MCF 10A (cell line): ENCODE results near the gene PARVB. TPM values are rescaled to one million over a fixed set of nuclear protein-coding genes. Genes with fewer than 3 reads are reported as not detected.

Source experiments
- BruUV-seq: library from RNA; stranded (reverse); fragments of 400-500 nt; replicated peaks from 2 replicates; lab custom pipeline; 2021; lab: Mats Ljungman, UMichigan
- CTCF ChIA-PET: fragments of 300-600 bp; sonication (Branson Sonifier 250); formaldehyde crosslinking; extraction: SDS; loops from one replicate; lab custom pipeline; 2021; ENCODE audit warnings: antibody characterized with exemption, inconsistent platforms; lab: Yijun Ruan, JAX
- POLR2A ChIA-PET: fragments of 300-600, 350-650 bp; sonication (Branson Sonifier 250); formaldehyde crosslinking; extraction: SDS; loops from one replicate; lab custom pipeline; 2020; ENCODE audit warnings: antibody characterized with exemption, inconsistent platforms; lab: Yijun Ruan, JAX
- DNase-seq: peaks from one replicate; pipeline ENCODE4 v3.0.0-alpha.2; 2018; ENCODE audit not compliant: unreplicated experiment
- H3K27ac Mint-ChIP-seq: one replicate; pipeline ENCODE4 v1.8.0; 2022; ENCODE audit warnings: mild to moderate bottlenecking, low read depth, mixed read lengths; ENCODE audit not compliant: unreplicated experiment
- H3K27me3 Mint-ChIP-seq: one replicate; pipeline ENCODE4 v1.8.0; 2022; ENCODE audit warnings: mixed read lengths; ENCODE audit not compliant: insufficient read depth, unreplicated experiment
- H3K36me3 Mint-ChIP-seq: one replicate; pipeline ENCODE4 v1.8.0; 2022; ENCODE audit warnings: mild to moderate bottlenecking, moderate library complexity, mixed read lengths; ENCODE audit not compliant: insufficient read depth, unreplicated experiment
- H3K4me1 Mint-ChIP-seq: one replicate; pipeline ENCODE4 v1.8.0; 2022; ENCODE audit warnings: mixed read lengths; ENCODE audit not compliant: insufficient read depth, unreplicated experiment
- H3K4me3 Mint-ChIP-seq: one replicate; pipeline ENCODE4 v1.8.0; 2022; ENCODE audit warnings: mild to moderate bottlenecking, moderate library complexity, mixed read lengths; ENCODE audit not compliant: unreplicated experiment
- H3K9me3 Mint-ChIP-seq: one replicate; pipeline ENCODE4 v1.8.0; 2022; ENCODE audit warnings: mixed read lengths; ENCODE audit not compliant: unreplicated experiment
- CTCF ChIP-seq: fragments of 200-600 bp; IDR thresholded peaks from one replicate; pipeline ENCODE4 v1.8.0; 2022; ENCODE audit warnings: antibody characterized with exemption, mild to moderate bottlenecking; ENCODE audit not compliant: unreplicated experiment
- intact Hi-C: fragments of 100-400 bp; cut with micrococcal nuclease; formaldehyde crosslinking; loops from 2 replicates; pipeline ENCODE4 v1.14.1; 2022
- total RNA-seq: library from RNA; stranded (reverse); gene quantifications from 2 replicates; pipeline ENCODE4 v1.2.3, GENCODE V29; 2022

The PARVB gene
- total RNA-seq, 1 experiment from 2014 or later = 26.0 TPM

GRCh38 chr22:44172370-44173108 lies 148.4 kb downstream of the PARVB start:
- H3K27ac Mint-ChIP-seq = no peak overlapping the region
- BruUV-seq = no TSS peak
- intact Hi-C loops = no loop called here
- peak; percentile 28 for DNase-seq
- TF ChIP-seq CTCF = no peak
- H3K4me1 Mint-ChIP-seq = no peaks in the 10 kb centered on the region
- no peaks in the 10 kb centered on the region for H3K9me3 Mint-ChIP-seq
- peaks cover 5% of the 10 kb centered on the region for H3K36me3 Mint-ChIP-seq
- H3K27me3 Mint-ChIP-seq = peaks cover 26% of the 10 kb centered on the region
- ChIA-PET POLR2A (no interaction called here), CTCF (interaction anchor here (0.6 kb wide), 2 partner anchors 89 to 107 kb away, joined by 3 read pairs; no protein-coding TSS in a partner anchor)
- H3K4me3 Mint-ChIP-seq = no peak overlapping the region

GRCh38 chr22:44173154-44173553 lies 149.1 kb downstream of the PARVB start:
- BruUV-seq = no TSS peak
- no peaks in the 10 kb centered on the region for H3K9me3 Mint-ChIP-seq
- no peak for TF ChIP-seq CTCF
- no peak overlapping the region for H3K27ac Mint-ChIP-seq
- POLR2A ChIA-PET = no interaction called here
- H3K36me3 Mint-ChIP-seq = peaks cover 5% of the 10 kb centered on the region
- intact Hi-C loops = no loop called here
- H3K4me3 Mint-ChIP-seq = no peak overlapping the region
- peaks cover 32% of the 10 kb centered on the region for H3K27me3 Mint-ChIP-seq
- no peak for DNase-seq
- CTCF ChIA-PET = interaction anchor here (0.6 kb wide), 2 partner anchors 90 to 106 kb away, joined by 3 read pairs; no protein-coding TSS in a partner anchor
- H3K4me1 Mint-ChIP-seq = no peaks in the 10 kb centered on the region

- ChIA-PET CTCF (no interaction called here), POLR2A (no interaction called here)
- no TSS peak for BruUV-seq
- no peaks in the 10 kb centered on the region for H3K9me3 Mint-ChIP-seq
- H3K27me3 Mint-ChIP-seq = peaks cover 51% of the 10 kb centered on the region
- H3K27ac Mint-ChIP-seq = no peak overlapping the region
- no peak overlapping the region for H3K4me3 Mint-ChIP-seq
- H3K4me1 Mint-ChIP-seq = no peaks in the 10 kb centered on the region
- DNase-seq = no peak
- peaks cover 5% of the 10 kb centered on the region for H3K36me3 Mint-ChIP-seq
- no peak for TF ChIP-seq CTCF
- intact Hi-C loops = no loop called here
Measured at GRCh38 chr22:44175676-44176075, 151.6 kb downstream of the PARVB start.

GRCh38 chr22:44179196-44179988 lies 155.3 kb downstream of the PARVB start:
- TF ChIP-seq CTCF = no peak
- CTCF ChIA-PET = interaction anchor here (1.3 kb wide), 1 partner anchor 11 kb away, joined by 12 read pairs; no protein-coding TSS in a partner anchor
- no peak overlapping the region for H3K27ac Mint-ChIP-seq
- H3K36me3 Mint-ChIP-seq = no peaks in the 10 kb centered on the region
- POLR2A ChIA-PET = interaction anchor here (1.5 kb wide), 1 partner anchor 16 kb away, joined by 3 read pairs; no protein-coding TSS in a partner anchor
- intact Hi-C loops = no loop called here
- peaks cover 6% of the 10 kb centered on the region for H3K4me1 Mint-ChIP-seq
- no peak overlapping the region for H3K4me3 Mint-ChIP-seq
- H3K27me3 Mint-ChIP-seq = peaks cover 58% of the 10 kb centered on the region
- no peaks in the 10 kb centered on the region for H3K9me3 Mint-ChIP-seq
- no TSS peak for BruUV-seq
- no peak for DNase-seq
